KOPT-K1 (cell line): ENCODE measurements around the gene SYK.

Experiments
- H3K27ac ChIP-seq: fragments of 200-600 bp; sonication (generic); 2 replicates; pipeline ENCODE4 v1.5.1; 2016; ENCODE audit warnings: antibody characterized with exemption, mild to moderate bottlenecking, low read depth, low read length; ENCODE audit not compliant: poor library complexity, severe bottlenecking
- H3K36me3 ChIP-seq: fragments of 200-600 bp; sonication (generic); 2 replicates; pipeline ENCODE4 v1.5.1; 2017; ENCODE audit warnings: antibody characterized with exemption, mild to moderate bottlenecking, low read length, moderate library complexity; ENCODE audit not compliant: insufficient read depth
- H3K9me3 ChIP-seq: fragments of 200-600 bp; sonication (generic); 2 replicates; pipeline ENCODE4 v1.5.1; 2017; ENCODE audit warnings: antibody characterized with exemption, low read length, mild to moderate bottlenecking; ENCODE audit not compliant: insufficient read depth, poor library complexity, severe bottlenecking

Gene SYK

GRCh38 chr9:90844326-90844725 is 42.7 kb downstream of the SYK start:
- H3K36me3 ChIP-seq, result no peaks in the 10 kb centered on the region
- H3K27ac ChIP-seq, result no peak overlapping the region

GRCh38 chr9:90846770-90847419 is 45.3 kb downstream of the SYK start:
- H3K9me3 ChIP-seq, result peaks cover under 1% of the 10 kb centered on the region
- H3K27ac ChIP-seq, result no peak overlapping the region
- H3K36me3 ChIP-seq, result no peaks in the 10 kb centered on the region

More at GRCh38 chr9:90844326-90844725, 42.7 kb downstream of the SYK start:
- peaks cover 4% of the 10 kb centered on the region for H3K9me3 ChIP-seq

DNA sequence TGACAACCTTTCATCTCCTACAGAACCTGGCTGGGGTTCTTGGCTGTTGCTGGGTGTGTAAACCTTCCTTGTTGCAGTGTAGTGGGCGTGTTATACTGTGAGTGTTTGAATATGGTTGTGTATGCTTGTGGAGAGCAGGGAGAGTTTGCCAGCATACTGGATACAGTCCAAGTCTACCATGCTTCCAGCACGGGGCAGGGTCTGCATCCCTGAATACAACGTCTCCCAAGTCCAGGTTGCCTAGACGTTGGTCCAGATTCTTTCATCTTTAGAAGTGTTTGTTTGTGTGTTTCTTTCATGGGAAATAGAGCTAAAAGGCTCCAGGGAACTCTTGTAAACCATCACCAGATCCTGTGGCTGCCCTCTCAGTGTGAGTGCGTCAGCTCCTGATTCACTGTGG is 46.4 kb downstream of the SYK start:
- no peaks in the 10 kb centered on the region for H3K36me3 ChIP-seq
- H3K27ac ChIP-seq, result no peak overlapping the region
- H3K9me3 ChIP-seq, result no peaks in the 10 kb centered on the region

DNA sequence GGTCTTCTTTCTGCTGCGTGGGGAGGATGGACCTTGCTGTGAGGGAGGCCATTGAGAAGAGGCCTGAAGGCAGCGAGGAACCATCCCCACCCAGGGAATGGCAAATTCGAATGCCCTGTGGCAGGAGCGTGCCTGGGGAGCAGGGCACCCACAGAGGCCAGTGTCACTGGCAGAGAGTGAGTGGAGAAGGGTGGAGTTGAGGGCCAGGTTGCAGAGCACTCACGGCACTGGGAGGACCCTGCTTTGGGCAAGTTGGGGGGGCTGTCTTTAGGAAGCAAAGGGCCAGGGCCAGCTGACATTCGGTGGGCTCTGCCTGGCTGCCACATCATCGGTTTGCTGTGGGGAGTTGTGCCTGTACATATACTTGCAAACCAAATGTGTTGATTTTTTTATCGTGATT is 47.2 kb downstream of the SYK start:
- no peak overlapping the region for H3K27ac ChIP-seq
- no peaks in the 10 kb centered on the region for H3K36me3 ChIP-seq
- no peaks in the 10 kb centered on the region for H3K9me3 ChIP-seq

GRCh38 chr9:90851444-90851843 is 49.8 kb downstream of the SYK start:
- Histone ChIP-seq H3K36me3 (no peaks in the 10 kb centered on the region), H3K9me3 (no peaks in the 10 kb centered on the region), H3K27ac (no peak overlapping the region)

DNA sequence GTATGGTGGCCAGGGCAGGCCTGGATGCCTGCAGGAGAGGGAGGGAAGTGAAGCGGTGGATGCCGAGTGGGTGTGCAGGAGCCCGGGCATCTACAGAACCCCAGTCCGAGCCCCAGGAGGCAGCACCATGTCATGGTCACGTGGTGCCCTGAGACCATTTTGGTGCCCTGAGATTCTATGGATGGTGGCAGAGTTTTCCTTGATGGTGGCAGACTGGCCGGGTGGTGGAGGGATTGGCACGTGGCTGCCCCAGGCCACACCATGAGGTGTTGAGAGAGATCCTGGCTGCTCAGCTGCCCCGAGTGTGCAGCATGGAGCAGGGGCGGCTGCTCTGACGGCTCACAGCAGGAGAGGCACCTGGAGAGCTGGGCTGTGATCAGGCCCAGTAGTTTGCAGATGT is 52.3 kb downstream of the SYK start:
- Histone ChIP-seq H3K27ac (no peak overlapping the region), H3K36me3 (no peaks in the 10 kb centered on the region), H3K9me3 (no peaks in the 10 kb centered on the region)

GRCh38 chr9:90854637-90855175 is 53.1 kb downstream of the SYK start:
- Histone ChIP-seq H3K9me3 (no peaks in the 10 kb centered on the region), H3K27ac (no peak overlapping the region), H3K36me3 (no peaks in the 10 kb centered on the region)

GRCh38 chr9:90855208-90855902 is 53.7 kb downstream of the SYK start:
- no peaks in the 10 kb centered on the region for H3K36me3 ChIP-seq
- H3K27ac ChIP-seq, result no peak overlapping the region
- H3K9me3 ChIP-seq, result no peaks in the 10 kb centered on the region

DNA sequence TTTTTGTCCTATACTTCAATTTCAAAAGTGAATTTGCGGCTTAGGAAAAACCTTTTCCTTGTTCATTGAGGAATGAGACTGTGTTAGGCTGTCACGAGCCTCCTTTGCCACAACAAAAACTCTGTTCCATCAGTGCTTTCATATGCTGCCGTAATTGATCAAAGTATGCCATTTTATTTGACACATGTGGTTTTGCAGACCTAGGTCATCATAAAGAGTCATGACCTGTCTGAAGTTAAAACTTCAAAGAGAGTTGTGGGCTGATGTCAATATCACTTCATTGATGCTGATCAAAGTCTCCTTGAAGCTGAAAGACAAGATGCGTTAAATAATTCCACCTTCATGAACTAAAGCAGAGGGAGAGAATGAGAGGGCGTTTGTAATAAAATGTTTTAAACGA is 55.5 kb downstream of the SYK start:
- Histone ChIP-seq H3K27ac (no peak overlapping the region), H3K9me3 (no peaks in the 10 kb centered on the region), H3K36me3 (no peaks in the 10 kb centered on the region)

DNA sequence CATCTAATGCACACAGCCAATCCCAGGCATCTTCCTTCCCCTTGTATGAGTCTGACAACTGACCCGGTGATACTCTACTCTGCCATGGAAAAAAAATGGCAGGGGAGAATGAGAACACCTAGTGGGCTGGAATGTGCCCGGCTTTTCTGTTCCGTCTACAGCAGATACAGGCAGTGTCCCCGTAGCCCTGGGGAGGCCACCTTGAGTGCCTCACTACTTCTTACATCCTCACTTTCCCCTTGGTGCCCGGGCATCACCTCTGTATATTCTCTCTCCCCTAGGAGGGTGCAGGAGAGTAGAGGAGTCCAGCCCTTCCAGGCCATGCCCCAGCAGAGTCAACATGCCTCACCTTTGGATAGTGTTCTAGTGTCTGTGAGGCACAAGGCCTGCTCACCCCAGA is 56.2 kb downstream of the SYK start:
- Histone ChIP-seq H3K36me3 (no peaks in the 10 kb centered on the region), H3K9me3 (no peaks in the 10 kb centered on the region), H3K27ac (no peak overlapping the region)

DNA sequence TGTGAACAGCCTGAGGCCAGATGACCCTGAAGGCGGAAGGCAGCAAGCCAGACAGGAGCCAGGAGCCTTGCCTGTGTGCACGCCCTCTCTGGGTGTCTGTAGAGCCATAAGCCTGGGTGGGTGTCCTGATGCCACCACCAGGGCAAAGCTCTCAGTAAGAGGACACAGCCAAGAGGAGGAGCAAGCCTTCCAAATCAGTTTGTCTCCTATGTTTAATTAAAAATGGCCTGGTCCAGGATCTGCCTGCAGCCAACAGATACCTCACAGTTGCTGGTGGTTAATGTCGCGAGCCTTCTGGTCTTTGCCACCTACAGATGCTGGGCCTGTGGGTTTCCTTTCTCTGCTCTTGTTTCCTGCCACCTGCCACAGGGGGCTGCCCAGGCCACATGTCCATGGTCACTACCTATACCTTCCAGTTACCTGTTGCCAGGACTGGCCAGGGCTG is 56.9 kb downstream of the SYK start:
- no peaks in the 10 kb centered on the region for H3K36me3 ChIP-seq
- no peak overlapping the region for H3K27ac ChIP-seq
- H3K9me3 ChIP-seq, result no peaks in the 10 kb centered on the region

- H3K27ac ChIP-seq, result no peak overlapping the region
- no peaks in the 10 kb centered on the region for H3K36me3 ChIP-seq
Measured at GRCh38 chr9:90860382-90860781, 58.8 kb downstream of the SYK start.

GRCh38 chr9:90860826-90861225 is 59.2 kb downstream of the SYK start:
- no peak overlapping the region for H3K27ac ChIP-seq
- H3K36me3 ChIP-seq, result no peaks in the 10 kb centered on the region
- no peaks in the 10 kb centered on the region for H3K9me3 ChIP-seq

More at GRCh38 chr9:90860382-90860781, 58.8 kb downstream of the SYK start:
- no peaks in the 10 kb centered on the region for H3K9me3 ChIP-seq

GRCh38 chr9:90861380-90861779 is 59.8 kb downstream of the SYK start:
- Histone ChIP-seq H3K9me3 (no peaks in the 10 kb centered on the region), H3K36me3 (no peaks in the 10 kb centered on the region), H3K27ac (no peak overlapping the region)

DNA sequence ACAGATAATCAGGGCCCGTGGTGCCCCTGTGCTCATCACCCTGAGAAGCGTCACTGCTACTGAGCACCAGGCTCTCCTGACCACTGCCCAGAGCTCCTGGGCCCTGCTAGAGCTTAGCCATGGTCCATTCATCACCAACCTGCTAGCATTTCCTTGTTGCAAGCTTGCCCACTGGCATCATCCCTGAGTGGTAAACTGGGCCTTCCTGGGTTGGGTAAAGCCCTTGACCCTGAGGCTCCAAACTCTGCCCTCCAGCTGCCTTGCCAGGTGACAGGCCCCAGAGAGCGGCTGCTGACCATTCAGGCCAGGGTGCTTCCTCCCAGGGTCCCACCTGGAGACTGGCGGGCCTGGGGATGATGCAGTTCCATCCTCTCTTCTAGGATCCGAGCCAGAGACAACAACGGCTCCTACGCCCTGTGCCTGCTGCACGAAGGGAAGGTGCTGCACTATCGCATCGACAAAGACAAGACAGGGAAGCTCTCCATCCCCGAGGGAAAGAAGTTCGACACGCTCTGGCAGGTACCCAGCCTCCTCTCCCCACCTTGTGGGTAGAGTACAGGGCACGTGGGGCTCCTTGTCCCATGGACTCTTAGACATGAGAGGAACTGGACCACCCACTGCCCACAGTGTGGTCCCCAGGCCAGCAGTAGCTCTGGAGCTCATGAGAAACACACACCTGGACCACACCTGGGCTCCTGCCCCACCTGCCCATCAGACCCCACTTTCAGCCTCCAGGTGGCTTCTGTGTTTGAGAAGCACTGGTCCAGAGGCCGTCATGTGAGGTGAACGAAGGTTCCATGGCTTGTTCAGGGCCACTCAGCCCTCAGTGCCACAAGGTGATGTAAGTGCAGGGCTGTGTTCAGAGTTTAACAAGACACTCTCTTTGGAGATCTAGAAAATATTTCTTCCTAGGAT is 60.5 kb downstream of the SYK start:
- Histone ChIP-seq H3K36me3 (no peaks in the 10 kb centered on the region), H3K9me3 (no peaks in the 10 kb centered on the region), H3K27ac (no peak overlapping the region)
